Panc1 (cell line): ENCODE measurements around the gene SH3TC1. TPM values are rescaled to one million over a fixed set of nuclear protein-coding genes. Genes with fewer than 3 reads are reported as not detected.

ENCODE experiments used
- ATAC-seq: fragments of 200-7000 bp; cut with Tn5 transposase; 2 replicates; pipeline ENCODE4 v1.9.1; 2020; ENCODE audit warnings: mild to moderate bottlenecking, moderate library complexity
- BruUV-seq: library from RNA; stranded (reverse); fragments of 400-500 nt; replicated peaks from 2 replicates; lab custom pipeline; 2021; lab: Mats Ljungman, UMichigan
- CTCF ChIA-PET: fragments of 300-600 bp; sonication (Branson Sonifier 250); formaldehyde crosslinking; loops from one replicate; lab custom pipeline; 2022; ENCODE audit warnings: antibody characterized with exemption; lab: Charles Lee
- POLR2A ChIA-PET: fragments of 300-600 bp; sonication (Branson Sonifier 250); formaldehyde crosslinking; loops from one replicate; lab custom pipeline; 2022; ENCODE audit warnings: antibody characterized with exemption; lab: Charles Lee
- DNase-seq: peaks from one replicate; pipeline ENCODE4 v3.0.0-alpha.2; 2010; ENCODE audit warnings: low read depth, low spot score
- H3K27ac ChIP-seq: 2 replicates; pipeline ENCODE4 v1.5.1; 2011; ENCODE audit warnings: mild to moderate bottlenecking, low read length, inconsistent platforms
- H3K27me3 ChIP-seq: fragments of 200-500 bp; sonication (Bioruptor generic); 2 replicates; pipeline ENCODE4 v1.6.0; 2014; ENCODE audit warnings: low read length, inconsistent platforms; ENCODE audit not compliant: control insufficient read depth, insufficient read depth
- H3K36me3 ChIP-seq: fragments of 200-500 bp; sonication (Bioruptor generic); 2 replicates; pipeline ENCODE4 v1.5.1; 2014; ENCODE audit warnings: inconsistent platforms, mild to moderate bottlenecking, low read length, moderate library complexity; ENCODE audit not compliant: control insufficient read depth, insufficient read depth
- H3K4me1 ChIP-seq: 2 replicates; pipeline ENCODE4 v1.5.1; 2011; ENCODE audit warnings: inconsistent platforms, mild to moderate bottlenecking, low read length, moderate library complexity; ENCODE audit not compliant: control insufficient read depth, insufficient read depth
- H3K4me3 ChIP-seq, 2 experiments: 2 replicates each; pipeline ENCODE4 v1.5.1; 2011 to 2012; ENCODE audit warnings: low read depth in 2 of 2, low read length in 2 of 2, mild to moderate bottlenecking in 2 of 2, inconsistent platforms in 1 of 2, moderate library complexity in 1 of 2
- H3K9me3 ChIP-seq: fragments of 200-500 bp; sonication (Bioruptor generic); 2 replicates; pipeline ENCODE4 v1.5.1; 2014; ENCODE audit warnings: low read depth, mild to moderate bottlenecking, inconsistent platforms, low read length, moderate library complexity; ENCODE audit not compliant: control insufficient read depth, insufficient read depth
- CTCF ChIP-seq: fragments of 450-650 bp; IDR thresholded peaks from 2 replicates; pipeline ENCODE4 v1.5.1; 2017; ENCODE audit warnings: mild to moderate bottlenecking
- POLR2AphosphoS5 ChIP-seq: IDR thresholded peaks from 2 replicates; pipeline ENCODE4 v1.6.1; 2012; ENCODE audit warnings: mild to moderate bottlenecking, low read depth, low read length, moderate library complexity
- REST ChIP-seq, 2 experiments: IDR thresholded peaks; 2 replicates each; pipeline ENCODE4 v1.6.1; 2011 to 2012; ENCODE audit warnings: low read depth in 2 of 2, control low read depth in 1 of 2, low read length in 1 of 2, mild to moderate bottlenecking in 1 of 2, moderate library complexity in 1 of 2; ENCODE audit not compliant: insufficient read depth in 1 of 2
- SIN3A ChIP-seq: IDR thresholded peaks from 2 replicates; pipeline ENCODE4 v1.6.1; 2012; ENCODE audit warnings: low read depth, mild to moderate bottlenecking, low read length, moderate library complexity, borderline replicate concordance; ENCODE audit not compliant: insufficient read depth
- TCF7L2 ChIP-seq: IDR thresholded peaks from 2 replicates; pipeline ENCODE4 v1.6.1; 2011; ENCODE audit warnings: mild to moderate bottlenecking, low read depth, low read length, inconsistent platforms
- in situ Hi-C: cut with HindIII; loops from 2 replicates; pipeline ENCODE4 v1.10.0; 2016; ENCODE audit warnings: low sequenced_read_pairs, low pct_unique_long_range_greater_than_20kb
- intact Hi-C: fragments of 100-400 bp; cut with micrococcal nuclease; formaldehyde crosslinking; loops from one replicate; pipeline ENCODE4 v1.10.0; 2022; ENCODE audit not compliant: unreplicated experiment
- total RNA-seq: library from RNA; stranded (reverse); gene quantifications from one replicate; pipeline ENCODE4 v1.2.1, GENCODE V29; 2021; ENCODE audit not compliant: unreplicated experiment

SH3TC1 gene
- total RNA-seq, 1 experiment from 2014 or later = 4.5 TPM

GRCh38 chr4:8228319-8229250 is 29.5 kb downstream of the SH3TC1 start:
- no peaks in the 10 kb centered on the region for H3K36me3 ChIP-seq

More at GRCh38 chr4:8228319-8229250, 29.5 kb downstream of the SH3TC1 start:
- H3K27ac ChIP-seq = no peak overlapping the region
- in situ Hi-C loops (no loop called here), intact Hi-C loops (no loop called here)
- no peak overlapping the region for H3K4me3 ChIP-seq
- H3K4me1 ChIP-seq = no peaks in the 10 kb centered on the region; the same call in none of the 2 replicates
- no peak for DNase-seq
- BruUV-seq = no TSS peak
- no peak for TF ChIP-seq SIN3A
- TF ChIP-seq CTCF = no peak
- no peak for TF ChIP-seq POLR2AphosphoS5
- TF ChIP-seq REST (IDR thresholded peaks at IDR 0.05; ENCODE audit: insufficient read depth in 1 of 2, low read depth in 2 of 2, low read length in 1 of 2) = no peak
- no peak for TF ChIP-seq TCF7L2
- ChIA-PET CTCF (no interaction called here), POLR2A (interaction anchor here (0.6 kb wide), 1 partner anchor 75 kb away, joined by 5 read pairs; no protein-coding TSS in a partner anchor)
- H3K9me3 ChIP-seq = no peaks in the 10 kb centered on the region
- no peaks in the 10 kb centered on the region for H3K27me3 ChIP-seq
- peak; percentile 63 for ATAC-seq
